ENCODE data around the gene MTCH1.

MTCH1 gene

GRCh38 chr6:36976931-36977330 lies 9.1 kb downstream of the MTCH1 start:
- Histone ChIP-seq H3K4me1 (ENCODE audit: control insufficient read depth in 2 of 2, insufficient read depth in 2 of 2, low read length in 2 of 2) (peaks cover 2 to 3% of the 10 kb centered on the region in 2 donors), H3K27me3 (ENCODE audit: control insufficient read depth in 2 of 2, insufficient read depth in 2 of 2, low read length in 2 of 2) (no peaks in the 10 kb centered on the region), H3K9me3 (ENCODE audit: control insufficient read depth in 2 of 2, low read length in 2 of 2) (no peaks in the 10 kb centered on the region), H3K9ac (ENCODE audit: low read depth in 1 of 2, low read length in 2 of 2) (no peak overlapping the region), H3K36me3 (ENCODE audit: control insufficient read depth in 2 of 2, insufficient read depth in 2 of 2, low read length in 2 of 2) (peaks cover 76 to 77% of the 10 kb centered on the region in 2 donors), H3K4me3 (ENCODE audit: low read length in 2 of 2) (no peak overlapping the region), H3K27ac (ENCODE audit: low read depth in 2 of 2, low read length in 2 of 2) (no peak overlapping the region)

- Histone ChIP-seq H3K4me1 (ENCODE audit: control insufficient read depth in 2 of 2, insufficient read depth in 2 of 2, low read length in 2 of 2) (peaks cover 2 to 3% of the 10 kb centered on the region in 2 donors), H3K27ac (ENCODE audit: low read depth in 2 of 2, low read length in 2 of 2) (no peak overlapping the region)
Observed at GRCh38 chr6:36976509-36976908, 9.5 kb downstream of the MTCH1 start.

DNA sequence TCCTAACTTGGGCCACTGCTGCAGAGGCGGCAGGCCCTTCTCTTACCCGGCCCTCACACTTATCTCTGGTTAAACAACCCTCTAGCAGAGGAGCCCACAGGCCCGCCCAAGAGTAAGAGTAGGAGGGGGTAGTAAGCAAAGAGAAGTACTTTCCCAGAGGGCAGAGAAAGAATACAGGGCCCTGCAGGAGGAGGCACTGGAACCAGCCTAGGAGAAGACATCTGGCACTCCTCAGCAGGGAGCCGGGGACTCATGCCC lies 10.1 kb downstream of the MTCH1 start:
- Histone ChIP-seq H3K36me3 (ENCODE audit: control insufficient read depth in 2 of 2, insufficient read depth in 2 of 2, low read length in 2 of 2) (peaks cover 82 to 84% of the 10 kb centered on the region in 2 donors), H3K9me3 (ENCODE audit: control insufficient read depth in 2 of 2, low read length in 2 of 2) (no peaks in the 10 kb centered on the region), H3K4me1 (ENCODE audit: control insufficient read depth in 2 of 2, insufficient read depth in 2 of 2, low read length in 2 of 2) (peaks cover 2% of the 10 kb centered on the region in 2 donors), H3K4me3 (ENCODE audit: low read length in 2 of 2) (no peak overlapping the region), H3K9ac (ENCODE audit: low read depth in 1 of 2, low read length in 2 of 2) (no peak overlapping the region), H3K27ac (ENCODE audit: low read depth in 2 of 2, low read length in 2 of 2) (no peak overlapping the region), H3K27me3 (ENCODE audit: control insufficient read depth in 2 of 2, insufficient read depth in 2 of 2, low read length in 2 of 2) (no peaks in the 10 kb centered on the region)

More at GRCh38 chr6:36976509-36976908, 9.5 kb downstream of the MTCH1 start:
- no peak overlapping the region for H3K9ac ChIP-seq (ENCODE audit: low read depth in 1 of 2, low read length in 2 of 2)
- H3K4me3 ChIP-seq (ENCODE audit: low read length in 2 of 2), result no peak overlapping the region
- peaks cover 80 to 81% of the 10 kb centered on the region in 2 donors for H3K36me3 ChIP-seq (ENCODE audit: control insufficient read depth in 2 of 2, insufficient read depth in 2 of 2, low read length in 2 of 2)
- H3K27me3 ChIP-seq (ENCODE audit: control insufficient read depth in 2 of 2, insufficient read depth in 2 of 2, low read length in 2 of 2), result no peaks in the 10 kb centered on the region
- no peaks in the 10 kb centered on the region for H3K9me3 ChIP-seq (ENCODE audit: control insufficient read depth in 2 of 2, low read length in 2 of 2)

- Histone ChIP-seq H3K36me3 (ENCODE audit: control insufficient read depth in 2 of 2, insufficient read depth in 2 of 2, low read length in 2 of 2) (peaks cover 83 to 84% of the 10 kb centered on the region in 2 donors), H3K4me3 (ENCODE audit: low read length in 2 of 2) (no peak overlapping the region), H3K27ac (ENCODE audit: low read depth in 2 of 2, low read length in 2 of 2) (no peak overlapping the region), H3K4me1 (ENCODE audit: control insufficient read depth in 2 of 2, insufficient read depth in 2 of 2, low read length in 2 of 2) (peaks cover 0 to 2% of the 10 kb centered on the region in 2 donors), H3K9ac (ENCODE audit: low read depth in 1 of 2, low read length in 2 of 2) (no peak overlapping the region), H3K9me3 (ENCODE audit: control insufficient read depth in 2 of 2, low read length in 2 of 2) (no peaks in the 10 kb centered on the region), H3K27me3 (ENCODE audit: control insufficient read depth in 2 of 2, insufficient read depth in 2 of 2, low read length in 2 of 2) (no peaks in the 10 kb centered on the region)
Observed at GRCh38 chr6:36975231-36976006, 10.6 kb downstream of the MTCH1 start.

- no peak overlapping the region for H3K27ac ChIP-seq (ENCODE audit: low read depth in 2 of 2, low read length in 2 of 2)
- H3K9ac ChIP-seq (ENCODE audit: low read depth in 1 of 2, low read length in 2 of 2), result no peak overlapping the region
- no peak overlapping the region for H3K4me3 ChIP-seq (ENCODE audit: low read length in 2 of 2)
- H3K27me3 ChIP-seq (ENCODE audit: control insufficient read depth in 2 of 2, insufficient read depth in 2 of 2, low read length in 2 of 2), result no peaks in the 10 kb centered on the region
- no peaks in the 10 kb centered on the region for H3K9me3 ChIP-seq (ENCODE audit: control insufficient read depth in 2 of 2, low read length in 2 of 2)
- no peaks in the 10 kb centered on the region for H3K4me1 ChIP-seq (ENCODE audit: control insufficient read depth in 2 of 2, insufficient read depth in 2 of 2, low read length in 2 of 2)
- peaks cover 97 to 98% of the 10 kb centered on the region in 2 donors for H3K36me3 ChIP-seq (ENCODE audit: control insufficient read depth in 2 of 2, insufficient read depth in 2 of 2, low read length in 2 of 2)
Observed at GRCh38 chr6:36973647-36974046, 12.3 kb downstream of the MTCH1 start.

- H3K27ac ChIP-seq (ENCODE audit: low read depth in 2 of 2, low read length in 2 of 2), result no peak overlapping the region
- H3K27me3 ChIP-seq (ENCODE audit: control insufficient read depth in 2 of 2, insufficient read depth in 2 of 2, low read length in 2 of 2), result no peaks in the 10 kb centered on the region
- no peak overlapping the region for H3K9ac ChIP-seq (ENCODE audit: low read depth in 1 of 2, low read length in 2 of 2)
- no peaks in the 10 kb centered on the region for H3K9me3 ChIP-seq (ENCODE audit: control insufficient read depth in 2 of 2, low read length in 2 of 2)
- H3K36me3 ChIP-seq (ENCODE audit: control insufficient read depth in 2 of 2, insufficient read depth in 2 of 2, low read length in 2 of 2), result peaks cover 98 to 100% of the 10 kb centered on the region in 2 donors
- no peak overlapping the region for H3K4me3 ChIP-seq (ENCODE audit: low read length in 2 of 2)
- H3K4me1 ChIP-seq (ENCODE audit: control insufficient read depth in 2 of 2, insufficient read depth in 2 of 2, low read length in 2 of 2), result no peaks in the 10 kb centered on the region
Observed at GRCh38 chr6:36973190-36973589, 12.8 kb downstream of the MTCH1 start.

DNA sequence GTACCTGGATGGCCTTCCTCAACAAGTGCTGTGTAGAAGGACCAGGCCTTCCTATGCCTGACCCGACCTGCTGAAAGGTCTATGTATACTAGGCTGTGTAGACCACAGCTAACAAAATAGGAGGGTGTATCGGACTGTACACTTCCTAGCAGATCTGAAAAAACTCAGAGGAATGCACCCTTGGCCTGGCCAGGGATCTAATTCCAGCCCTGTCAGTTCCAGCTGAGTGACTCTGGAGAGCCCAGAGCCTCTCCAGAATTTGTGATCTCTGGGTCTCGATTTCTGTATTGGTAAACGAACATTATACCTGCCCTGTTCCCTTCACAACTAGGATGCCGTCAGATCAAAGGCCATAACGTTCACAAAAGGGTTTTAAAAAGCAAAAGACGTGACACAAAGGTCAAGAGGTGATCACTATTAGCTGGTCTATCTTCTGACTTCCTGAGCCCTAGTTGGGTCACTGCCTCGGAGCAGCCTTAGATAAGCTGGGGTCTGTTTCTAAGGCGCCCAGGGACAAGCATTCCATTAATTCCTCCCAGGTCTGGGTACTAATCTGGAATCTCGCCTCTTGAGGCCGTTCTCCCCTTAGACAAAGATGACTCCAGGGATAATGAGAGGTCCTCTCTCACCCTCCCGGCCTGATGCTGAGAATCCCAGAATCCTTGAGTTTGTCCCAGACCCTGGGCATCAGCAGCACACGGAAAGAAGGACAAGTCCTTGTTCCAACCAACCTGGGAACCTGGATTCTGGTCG lies 13.9 kb downstream of the MTCH1 start:
- no peak overlapping the region for H3K4me3 ChIP-seq (ENCODE audit: low read length in 2 of 2)
- peaks cover 95 to 98% of the 10 kb centered on the region in 2 donors for H3K36me3 ChIP-seq (ENCODE audit: control insufficient read depth in 2 of 2, insufficient read depth in 2 of 2, low read length in 2 of 2)
- H3K27ac ChIP-seq (ENCODE audit: low read depth in 2 of 2, low read length in 2 of 2), result no peak overlapping the region
- no peaks in the 10 kb centered on the region for H3K4me1 ChIP-seq (ENCODE audit: control insufficient read depth in 2 of 2, insufficient read depth in 2 of 2, low read length in 2 of 2)
- H3K27me3 ChIP-seq (ENCODE audit: control insufficient read depth in 2 of 2, insufficient read depth in 2 of 2, low read length in 2 of 2), result no peaks in the 10 kb centered on the region
- no peak overlapping the region for H3K9ac ChIP-seq (ENCODE audit: low read depth in 1 of 2, low read length in 2 of 2)
- no peaks in the 10 kb centered on the region for H3K9me3 ChIP-seq (ENCODE audit: control insufficient read depth in 2 of 2, low read length in 2 of 2)

DNA sequence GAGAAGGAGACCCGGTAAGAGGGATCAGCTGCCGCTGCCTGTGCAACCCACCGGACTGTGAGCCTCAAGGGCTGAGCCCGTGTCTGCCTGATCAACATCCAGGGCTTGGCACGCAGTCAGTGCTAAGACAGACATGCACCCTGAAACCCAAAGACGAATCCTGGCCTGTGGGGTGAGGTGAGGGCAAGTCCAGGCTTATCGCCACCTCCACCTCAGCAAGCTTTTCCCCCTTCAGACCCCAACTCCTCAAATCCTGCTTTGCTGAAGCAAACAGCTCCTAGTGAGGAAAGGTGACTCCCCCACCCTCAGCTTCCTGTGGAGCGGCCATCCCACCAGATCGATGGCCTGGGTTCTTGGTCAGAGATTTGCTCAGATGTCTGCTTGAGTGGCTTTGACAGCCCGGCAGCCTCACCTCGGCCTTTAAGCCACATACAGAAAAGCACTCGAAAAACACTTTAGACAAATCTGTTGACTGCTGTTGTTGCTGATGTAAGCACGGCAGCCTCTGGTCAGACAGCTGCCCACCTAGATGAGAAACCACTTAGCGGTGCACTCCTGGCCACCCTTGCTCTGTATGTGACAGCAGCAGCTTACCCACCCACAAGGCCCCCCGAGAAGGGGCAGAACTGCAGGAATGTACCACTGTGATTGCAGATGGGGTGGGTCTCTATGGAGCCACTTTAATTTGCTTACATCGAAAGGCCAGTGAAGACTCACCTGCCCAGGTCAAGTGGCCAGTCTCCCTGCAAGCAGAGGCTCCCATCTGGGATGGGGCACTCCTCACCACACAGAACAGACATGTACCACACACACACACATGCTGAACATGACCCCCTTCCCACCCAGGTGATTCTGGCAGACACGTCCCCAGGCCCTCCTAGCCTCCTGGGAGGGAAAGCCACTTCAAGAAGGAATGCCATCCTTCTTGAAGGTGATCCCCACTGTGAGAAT lies 14.8 kb downstream of the MTCH1 start:
- no peak overlapping the region for H3K27ac ChIP-seq (ENCODE audit: low read depth in 2 of 2, low read length in 2 of 2)

GRCh38 chr6:36969988-36970891 lies 15.8 kb downstream of the MTCH1 start:
- no peaks in the 10 kb centered on the region for H3K27me3 ChIP-seq (ENCODE audit: control insufficient read depth in 2 of 2, insufficient read depth in 2 of 2, low read length in 2 of 2)
- no peak overlapping the region for H3K4me3 ChIP-seq (ENCODE audit: low read length in 2 of 2)
- H3K9me3 ChIP-seq (ENCODE audit: control insufficient read depth in 2 of 2, low read length in 2 of 2), result no peaks in the 10 kb centered on the region
- H3K9ac ChIP-seq (ENCODE audit: low read depth in 1 of 2, low read length in 2 of 2), result no peak overlapping the region
- H3K27ac ChIP-seq (ENCODE audit: low read depth in 2 of 2, low read length in 2 of 2), result no peak overlapping the region
- peaks cover 77 to 80% of the 10 kb centered on the region in 2 donors for H3K36me3 ChIP-seq (ENCODE audit: control insufficient read depth in 2 of 2, insufficient read depth in 2 of 2, low read length in 2 of 2)
- no peaks in the 10 kb centered on the region for H3K4me1 ChIP-seq (ENCODE audit: control insufficient read depth in 2 of 2, insufficient read depth in 2 of 2, low read length in 2 of 2)

More for the DNA sequence above, 14.8 kb downstream of the MTCH1 start:
- H3K4me3 ChIP-seq (ENCODE audit: low read length in 2 of 2), result no peak overlapping the region
- H3K4me1 ChIP-seq (ENCODE audit: control insufficient read depth in 2 of 2, insufficient read depth in 2 of 2, low read length in 2 of 2), result no peaks in the 10 kb centered on the region
- H3K36me3 ChIP-seq (ENCODE audit: control insufficient read depth in 2 of 2, insufficient read depth in 2 of 2, low read length in 2 of 2), result peaks cover 86 to 89% of the 10 kb centered on the region in 2 donors
- no peaks in the 10 kb centered on the region for H3K27me3 ChIP-seq (ENCODE audit: control insufficient read depth in 2 of 2, insufficient read depth in 2 of 2, low read length in 2 of 2)
- H3K9me3 ChIP-seq (ENCODE audit: control insufficient read depth in 2 of 2, low read length in 2 of 2), result no peaks in the 10 kb centered on the region
- H3K9ac ChIP-seq (ENCODE audit: low read depth in 1 of 2, low read length in 2 of 2), result no peak overlapping the region

All from mucosa of rectum (tissue), 2 donors.